ENCODE data around the gene C16orf95. TPM values are rescaled to one million over a fixed set of nuclear protein-coding genes. Genes with fewer than 3 reads are reported as not detected.

The C16orf95 gene
- total and polyA plus RNA-seq, 2 donors (not counting 1 experiment from before 2014, with no cell fraction given), result 1.5 to 2.5 TPM

DNA sequence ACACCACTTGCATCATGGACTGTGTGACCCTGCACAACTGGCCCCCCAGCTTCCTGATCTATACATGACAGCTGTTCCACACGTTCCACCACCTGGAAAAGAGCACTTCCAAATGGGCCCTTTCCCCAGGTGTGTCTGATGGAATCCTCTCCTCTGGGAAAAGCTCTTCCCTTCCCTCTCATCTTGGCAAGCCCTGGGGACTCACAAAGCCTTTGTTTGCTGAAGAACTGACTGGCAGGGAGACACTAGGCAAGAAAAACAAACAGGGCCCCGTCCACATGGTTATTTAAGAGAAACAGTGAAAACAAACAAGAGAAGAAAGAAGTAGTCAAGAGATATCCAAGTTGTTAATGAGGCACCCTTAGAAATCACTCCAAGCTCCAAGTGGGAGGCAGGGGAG is 52.6 kb downstream of the C16orf95 start:
- H2AFZ ChIP-seq (ENCODE audit: insufficient read depth, low read depth, low read length, poor library complexity, severe bottlenecking), result no peak overlapping the region
- ATAC-seq (ENCODE audit: low read depth) (no peak), DNase-seq (no peak)
- H3K36me3 ChIP-seq (replicated peaks in 1 of 2; ENCODE audit: control extremely low read depth in 1 of 2, control insufficient read depth in 1 of 2, extremely low read depth in 1 of 2, insufficient read depth in 2 of 2, low read length in 1 of 2), result no peaks in the 10 kb centered on the region
- ChIA-PET POLR2A (no interaction called here), CTCF (no interaction called here)
- no peaks in the 10 kb centered on the region for H3K4me1 Mint-ChIP-seq
- no peak overlapping the region for H3K4me2 ChIP-seq (replicated peaks; ENCODE audit: low read depth, low read length, poor library complexity, severe bottlenecking)
- intact Hi-C loops (cut with micrococcal nuclease), result no loop called here
- no peak overlapping the region for H3K4me3 Mint-ChIP-seq
- H3K27ac Mint-ChIP-seq, result no peak overlapping the region
- no peak overlapping the region for H3K9ac ChIP-seq (ENCODE audit: low read length)
- H3K27me3 ChIP-seq (replicated peaks in 1 of 4; ENCODE audit: control extremely low read depth in 1 of 4, control insufficient read depth in 3 of 4, insufficient read depth in 4 of 4, low read length in 3 of 4), result no peaks in the 10 kb centered on the region
- peaks cover 12% of the 10 kb centered on the region for H3K9me3 Mint-ChIP-seq (ENCODE audit: insufficient read depth)
- peaks cover 0 to 25% (median 0%) of the 10 kb centered on the region in 3 donors for H3K9me3 ChIP-seq (ENCODE audit: control extremely low read depth in 1 of 3, control insufficient read depth in 2 of 3, insufficient read depth in 1 of 3, low read length in 2 of 3)
- H3K79me2 ChIP-seq (ENCODE audit: control insufficient read depth, insufficient read depth, low read length), result no peaks in the 10 kb centered on the region
- no peak for TF ChIP-seq EZH2 (IDR thresholded peaks at IDR 0.05; ENCODE audit: borderline replicate concordance, insufficient read depth, low read depth, low read length, poor library complexity, severe bottlenecking)
- TF ChIP-seq, protein P1, sequence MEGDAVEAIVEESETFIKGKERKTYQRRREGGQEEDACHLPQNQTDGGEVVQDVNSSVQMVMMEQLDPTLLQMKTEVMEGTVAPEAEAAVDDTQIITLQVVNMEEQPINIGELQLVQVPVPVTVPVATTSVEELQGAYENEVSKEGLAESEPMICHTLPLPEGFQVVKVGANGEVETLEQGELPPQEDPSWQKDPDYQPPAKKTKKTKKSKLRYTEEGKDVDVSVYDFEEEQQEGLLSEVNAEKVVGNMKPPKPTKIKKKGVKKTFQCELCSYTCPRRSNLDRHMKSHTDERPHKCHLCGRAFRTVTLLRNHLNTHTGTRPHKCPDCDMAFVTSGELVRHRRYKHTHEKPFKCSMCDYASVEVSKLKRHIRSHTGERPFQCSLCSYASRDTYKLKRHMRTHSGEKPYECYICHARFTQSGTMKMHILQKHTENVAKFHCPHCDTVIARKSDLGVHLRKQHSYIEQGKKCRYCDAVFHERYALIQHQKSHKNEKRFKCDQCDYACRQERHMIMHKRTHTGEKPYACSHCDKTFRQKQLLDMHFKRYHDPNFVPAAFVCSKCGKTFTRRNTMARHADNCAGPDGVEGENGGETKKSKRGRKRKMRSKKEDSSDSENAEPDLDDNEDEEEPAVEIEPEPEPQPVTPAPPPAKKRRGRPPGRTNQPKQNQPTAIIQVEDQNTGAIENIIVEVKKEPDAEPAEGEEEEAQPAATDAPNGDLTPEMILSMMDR (IDR thresholded peaks at IDR 0.05), result no peak
- H3K4me1 ChIP-seq (ENCODE audit: control insufficient read depth in 2 of 2, insufficient read depth in 2 of 2, low read length in 2 of 2), result no peaks in the 10 kb centered on the region
- peaks cover 6% of the 10 kb centered on the region for H3K27me3 Mint-ChIP-seq
- no peak overlapping the region for H3K27ac ChIP-seq (ENCODE audit: low read length in 2 of 2)
- no peak overlapping the region for H3K4me3 ChIP-seq (ENCODE audit: control extremely low read depth in 1 of 5, extremely low read depth in 1 of 5, insufficient read depth in 1 of 5, low read depth in 2 of 5, low read length in 4 of 5)
- 92% methylated on average over 2 of the region's 2 CpGs for WGBS (ENCODE audit: insufficient coverage)
- no peaks in the 10 kb centered on the region for H4K20me1 ChIP-seq (ENCODE audit: control insufficient read depth, insufficient read depth, low read length, poor library complexity, severe bottlenecking)

DNA sequence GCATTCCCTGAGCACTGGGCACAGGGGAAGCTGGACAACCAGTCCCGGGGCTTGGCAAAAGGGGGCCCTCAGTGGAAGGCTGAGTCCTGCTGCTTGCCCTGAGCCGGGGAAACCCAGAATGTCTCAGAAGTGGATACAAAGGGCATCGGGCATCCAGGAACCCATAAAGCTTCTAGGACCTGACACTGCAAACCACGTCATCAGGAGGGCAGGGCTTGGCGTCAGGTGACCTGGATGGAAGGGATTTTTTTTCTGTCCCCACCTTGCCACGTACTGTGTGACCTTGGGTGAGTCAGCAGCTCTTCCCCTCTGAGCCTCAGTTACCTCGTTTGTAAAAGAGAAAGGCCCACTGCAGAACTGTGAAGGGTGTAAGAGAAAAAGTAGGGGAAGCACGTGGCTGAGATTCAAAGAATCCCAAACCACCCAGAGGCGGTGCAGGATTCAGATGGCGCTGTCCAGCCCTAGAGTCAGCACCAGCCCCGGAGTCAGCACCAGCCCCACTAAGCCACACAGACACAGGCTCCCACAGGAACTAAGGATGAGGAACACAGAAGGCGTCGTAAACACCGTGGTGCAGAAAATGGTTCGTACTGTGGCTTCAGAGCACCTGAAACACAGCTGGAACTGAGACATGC is 53.7 kb downstream of the C16orf95 start:
- CTCF ChIA-PET, result no interaction called here
- Histone ChIP-seq H3K79me2 (ENCODE audit: control insufficient read depth, insufficient read depth, low read length) (no peaks in the 10 kb centered on the region), H3K4me1 (ENCODE audit: control insufficient read depth in 2 of 2, insufficient read depth in 2 of 2, low read length in 2 of 2) (no peaks in the 10 kb centered on the region), H3K4me3 (ENCODE audit: control extremely low read depth in 1 of 5, extremely low read depth in 1 of 5, insufficient read depth in 1 of 5, low read depth in 2 of 5, low read length in 4 of 5) (no peak overlapping the region), H4K20me1 (ENCODE audit: control insufficient read depth, insufficient read depth, low read length, poor library complexity, severe bottlenecking) (no peaks in the 10 kb centered on the region), H3K9me3 (ENCODE audit: control extremely low read depth in 1 of 3, control insufficient read depth in 2 of 3, insufficient read depth in 1 of 3, low read length in 2 of 3) (peaks cover 0 to 17% (median 0%) of the 10 kb centered on the region in 3 donors), H2AFZ (ENCODE audit: insufficient read depth, low read depth, low read length, poor library complexity, severe bottlenecking) (no peak overlapping the region), H3K36me3 (replicated peaks in 1 of 2; ENCODE audit: control extremely low read depth in 1 of 2, control insufficient read depth in 1 of 2, extremely low read depth in 1 of 2, insufficient read depth in 2 of 2, low read length in 1 of 2) (no peaks in the 10 kb centered on the region), H3K4me2 (replicated peaks; ENCODE audit: low read depth, low read length, poor library complexity, severe bottlenecking) (no peak overlapping the region), H3K27ac (ENCODE audit: low read length in 2 of 2) (no peak overlapping the region), H3K9ac (ENCODE audit: low read length) (no peak overlapping the region), H3K27me3 (replicated peaks in 1 of 4; ENCODE audit: control extremely low read depth in 1 of 4, control insufficient read depth in 3 of 4, insufficient read depth in 4 of 4, low read length in 3 of 4) (no peaks in the 10 kb centered on the region)
- DNase-seq, result no peak
- ATAC-seq (ENCODE audit: low read depth), result no peak
- Mint-ChIP-seq H3K27me3 (no peaks in the 10 kb centered on the region), H3K27ac (no peak overlapping the region), H3K4me1 (no peaks in the 10 kb centered on the region), H3K4me3 (no peak overlapping the region), H3K9me3 (ENCODE audit: insufficient read depth) (peaks cover 8% of the 10 kb centered on the region)
- WGBS (ENCODE audit: insufficient coverage), result 77% methylated on average over 10 of the region's 15 CpGs
- intact Hi-C loops (cut with micrococcal nuclease), result no loop called here
- POLR2A ChIA-PET, result no interaction called here
- TF ChIP-seq, protein P1 (IDR thresholded peaks at IDR 0.05), result no peak

Data from B cell (primary cell).